ENCODE results near the gene MYO1E. TPM values are rescaled to one million over a fixed set of nuclear protein-coding genes. Genes with fewer than 3 reads are reported as not detected.

MYO1E gene
- polyA plus RNA-seq, 1 experiment = 34.0 TPM

DNA sequence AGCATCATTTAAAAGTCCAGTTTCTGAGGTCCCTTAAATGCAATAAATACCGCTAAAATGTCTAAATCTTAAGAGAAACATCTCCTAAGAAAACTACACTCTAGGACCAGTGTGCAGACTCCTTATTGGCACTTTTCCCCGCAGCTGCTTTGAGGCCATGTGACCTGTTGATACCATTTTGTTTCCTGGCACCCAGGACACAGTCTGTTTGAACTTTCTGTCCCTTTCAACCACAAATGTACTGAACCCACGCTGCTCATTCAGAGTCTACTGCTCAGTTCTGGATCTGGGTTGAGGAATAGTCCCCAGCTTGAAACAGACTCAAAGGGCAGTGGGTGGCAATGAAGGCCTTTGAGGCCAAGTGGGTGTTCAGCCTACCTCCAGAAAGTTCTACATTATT is 148.9 kb downstream of the MYO1E start:
- CTCF ChIA-PET = no interaction called here
- H3K4me3 ChIP-seq (ENCODE audit: low read depth, low read length) = no peak overlapping the region
- TF ChIP-seq, protein P1, sequence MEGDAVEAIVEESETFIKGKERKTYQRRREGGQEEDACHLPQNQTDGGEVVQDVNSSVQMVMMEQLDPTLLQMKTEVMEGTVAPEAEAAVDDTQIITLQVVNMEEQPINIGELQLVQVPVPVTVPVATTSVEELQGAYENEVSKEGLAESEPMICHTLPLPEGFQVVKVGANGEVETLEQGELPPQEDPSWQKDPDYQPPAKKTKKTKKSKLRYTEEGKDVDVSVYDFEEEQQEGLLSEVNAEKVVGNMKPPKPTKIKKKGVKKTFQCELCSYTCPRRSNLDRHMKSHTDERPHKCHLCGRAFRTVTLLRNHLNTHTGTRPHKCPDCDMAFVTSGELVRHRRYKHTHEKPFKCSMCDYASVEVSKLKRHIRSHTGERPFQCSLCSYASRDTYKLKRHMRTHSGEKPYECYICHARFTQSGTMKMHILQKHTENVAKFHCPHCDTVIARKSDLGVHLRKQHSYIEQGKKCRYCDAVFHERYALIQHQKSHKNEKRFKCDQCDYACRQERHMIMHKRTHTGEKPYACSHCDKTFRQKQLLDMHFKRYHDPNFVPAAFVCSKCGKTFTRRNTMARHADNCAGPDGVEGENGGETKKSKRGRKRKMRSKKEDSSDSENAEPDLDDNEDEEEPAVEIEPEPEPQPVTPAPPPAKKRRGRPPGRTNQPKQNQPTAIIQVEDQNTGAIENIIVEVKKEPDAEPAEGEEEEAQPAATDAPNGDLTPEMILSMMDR (IDR thresholded peaks at IDR 0.05; ENCODE audit: insufficient read depth, low read depth, low read length) = no peak
- no peaks in the 10 kb centered on the region for H3K27me3 ChIP-seq (ENCODE audit: control insufficient read depth, insufficient read depth, low read length)
- H3K36me3 ChIP-seq (ENCODE audit: control insufficient read depth, insufficient read depth, low read length) = peaks cover 4% of the 10 kb centered on the region
- no peak for DNase-seq (ENCODE audit: low read depth)
- POLR2A ChIA-PET = no interaction called here

DNA sequence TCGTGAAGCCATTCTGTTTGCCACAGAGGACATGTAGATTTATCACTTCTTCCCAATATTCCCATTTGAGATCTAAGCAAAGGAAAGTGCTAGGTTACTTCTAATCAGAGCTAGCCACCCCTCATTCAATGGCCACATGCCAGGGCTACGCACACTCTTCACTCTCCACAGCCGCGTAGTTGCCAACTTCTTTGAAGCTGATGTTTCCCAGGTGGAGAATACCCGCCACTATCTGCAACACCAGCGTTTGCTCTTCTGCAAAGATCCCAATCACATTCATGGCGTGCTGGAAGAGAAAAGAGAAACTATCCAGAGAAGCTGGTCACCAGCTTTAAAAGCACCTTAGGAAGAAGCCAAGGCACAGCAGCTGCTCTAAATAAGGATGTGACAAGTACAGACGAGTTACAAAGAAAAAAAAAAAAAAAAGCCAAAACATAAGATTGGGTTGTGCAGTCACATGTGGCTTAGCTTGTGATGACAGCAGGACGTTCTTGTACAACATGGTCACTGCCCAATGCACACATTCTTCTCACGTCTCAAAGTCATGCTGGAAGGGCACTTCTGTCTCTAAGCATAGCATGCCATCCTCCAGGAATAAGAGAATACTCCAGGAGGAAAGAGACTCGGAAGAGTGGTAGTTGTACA is 149.6 kb downstream of the MYO1E start:
- TF ChIP-seq, protein P1 (IDR thresholded peaks at IDR 0.05; ENCODE audit: insufficient read depth, low read depth, low read length) = no peak
- DNase-seq (ENCODE audit: low read depth) = no peak
- Histone ChIP-seq H3K36me3 (ENCODE audit: control insufficient read depth, insufficient read depth, low read length) (peaks cover 4% of the 10 kb centered on the region), H3K27me3 (ENCODE audit: control insufficient read depth, insufficient read depth, low read length) (no peaks in the 10 kb centered on the region), H3K4me3 (ENCODE audit: low read depth, low read length) (no peak overlapping the region)
- POLR2A ChIA-PET = no interaction called here
- CTCF ChIA-PET = interaction anchor here (1.7 kb wide), 1 partner anchor 9 kb away, joined by 3 read pairs; no protein-coding TSS in a partner anchor

DNA sequence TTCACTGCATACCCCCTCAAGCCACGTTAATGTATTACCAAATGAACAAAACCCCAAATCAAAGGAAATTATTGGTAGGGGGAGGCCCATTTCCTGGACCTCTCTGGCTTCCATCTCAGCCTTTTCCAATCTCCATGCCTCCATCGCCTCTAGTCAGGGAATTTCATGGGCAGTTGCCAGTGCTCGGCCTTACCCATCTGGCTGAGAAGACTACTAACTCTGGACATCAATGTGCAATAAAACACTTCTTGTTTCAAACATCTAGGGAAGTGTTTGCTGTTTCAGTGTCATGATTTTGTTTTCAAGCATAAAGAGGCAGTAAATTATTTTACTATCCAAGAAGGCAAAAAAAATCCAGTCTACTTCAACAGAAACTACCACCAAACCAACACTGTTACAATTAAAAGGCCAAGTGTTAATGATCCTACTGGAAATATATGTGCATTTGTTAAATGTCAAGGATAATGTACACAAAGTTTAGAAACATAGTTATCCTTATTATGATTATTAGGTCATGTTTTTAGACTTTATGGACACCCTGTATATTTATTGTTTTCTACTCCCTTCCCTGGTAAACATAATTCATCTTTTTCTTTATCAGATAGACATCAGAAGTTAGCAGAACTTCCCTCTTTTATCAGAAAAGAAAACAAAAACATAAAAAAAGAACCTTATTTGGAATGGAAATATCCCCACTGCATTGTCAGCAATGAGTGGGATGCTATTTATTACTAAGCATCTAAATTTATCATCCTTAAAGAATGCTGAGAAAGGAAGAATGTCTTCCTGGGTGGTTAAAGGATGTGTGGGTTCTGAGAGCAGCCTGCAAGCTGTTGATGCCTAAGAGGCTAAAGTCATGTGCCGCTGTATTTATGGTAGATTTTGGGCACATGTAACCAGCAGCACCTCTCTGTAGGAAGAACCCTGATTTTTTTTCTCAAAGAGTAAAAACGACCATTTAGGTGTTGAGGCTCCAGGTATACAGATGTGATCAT is 150.9 kb downstream of the MYO1E start:
- TF ChIP-seq, protein P1 (IDR thresholded peaks at IDR 0.05; ENCODE audit: insufficient read depth, low read depth, low read length) = no peak
- CTCF ChIA-PET = interaction anchor here (0.7 to 1.7 kb wide), 2 partner anchors 11 to 150 kb away, joined by 3 read pairs; no protein-coding TSS in a partner anchor
- Histone ChIP-seq H3K36me3 (ENCODE audit: control insufficient read depth, insufficient read depth, low read length) (peaks cover 4% of the 10 kb centered on the region), H3K4me3 (ENCODE audit: low read depth, low read length) (no peak overlapping the region), H3K27me3 (ENCODE audit: control insufficient read depth, insufficient read depth, low read length) (no peaks in the 10 kb centered on the region)
- POLR2A ChIA-PET = no interaction called here
- peak; percentile 71 for DNase-seq (ENCODE audit: low read depth)

DNA sequence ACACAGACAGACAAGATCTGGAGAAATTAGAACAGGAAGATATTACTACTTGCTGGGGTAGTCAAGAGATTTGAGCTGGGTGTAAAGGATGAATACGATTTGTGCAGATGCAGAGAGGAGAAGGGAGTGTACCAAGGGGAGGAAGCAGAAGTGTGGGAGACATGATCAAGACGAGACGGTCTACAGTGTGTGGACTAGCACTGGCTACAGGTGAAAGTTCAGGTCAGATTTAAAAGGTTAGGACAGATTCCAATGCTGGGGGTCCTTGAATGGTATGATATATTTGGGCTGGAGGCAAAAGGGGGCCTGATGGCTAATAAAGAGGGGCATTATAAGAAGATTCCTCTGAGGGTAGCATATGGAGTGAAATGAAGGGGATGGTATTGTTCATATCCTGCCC is 154.0 kb downstream of the MYO1E start:
- POLR2A ChIA-PET = no interaction called here

More for the DNA sequence above, 154.0 kb downstream of the MYO1E start:
- peaks cover 2% of the 10 kb centered on the region for H3K36me3 ChIP-seq (ENCODE audit: control insufficient read depth, insufficient read depth, low read length)
- no peak for DNase-seq (ENCODE audit: low read depth)
- H3K4me3 ChIP-seq (ENCODE audit: low read depth, low read length) = no peak overlapping the region
- TF ChIP-seq, protein P1 (IDR thresholded peaks at IDR 0.05; ENCODE audit: insufficient read depth, low read depth, low read length) = no peak
- CTCF ChIA-PET = interaction anchor here (0.5 kb wide), 1 partner anchor 64 kb away, joined by 3 read pairs; no protein-coding TSS in a partner anchor
- no peaks in the 10 kb centered on the region for H3K27me3 ChIP-seq (ENCODE audit: control insufficient read depth, insufficient read depth, low read length)

Data from BJ (cell line).